Activated effector memory CD4-positive, alpha-beta T cell treated with anti-CD3 and anti-CD28 coated beads, Interleukin-2, amount 50 U/mL, for 16 hours (primary cell): ENCODE measurements around the gene CACNA2D1.

Experiments
- DNase-seq: peaks from one replicate; pipeline ENCODE4 v3.0.0-alpha.2; 2020

Gene CACNA2D1

DNA sequence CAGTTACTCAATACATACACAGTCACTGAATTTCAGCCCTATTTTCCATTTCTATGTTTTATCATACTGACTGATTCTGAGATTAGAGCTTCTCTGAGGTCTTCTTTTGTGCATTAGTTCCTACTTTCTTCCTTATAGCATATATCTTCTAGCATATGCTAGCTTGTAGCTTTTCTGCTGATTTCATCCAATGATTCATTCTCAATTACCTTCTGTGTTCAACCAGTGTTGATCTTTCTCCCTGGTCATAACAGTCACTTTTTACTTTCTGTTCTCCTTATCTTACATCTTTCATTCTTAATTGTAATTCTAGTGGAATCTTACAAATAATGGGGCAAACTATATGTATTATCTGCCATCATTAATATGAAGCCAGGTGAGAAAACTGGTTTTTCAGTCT lies 514.2 kb downstream of the CACNA2D1 start:
- DNase-seq, result no peak

DNA sequence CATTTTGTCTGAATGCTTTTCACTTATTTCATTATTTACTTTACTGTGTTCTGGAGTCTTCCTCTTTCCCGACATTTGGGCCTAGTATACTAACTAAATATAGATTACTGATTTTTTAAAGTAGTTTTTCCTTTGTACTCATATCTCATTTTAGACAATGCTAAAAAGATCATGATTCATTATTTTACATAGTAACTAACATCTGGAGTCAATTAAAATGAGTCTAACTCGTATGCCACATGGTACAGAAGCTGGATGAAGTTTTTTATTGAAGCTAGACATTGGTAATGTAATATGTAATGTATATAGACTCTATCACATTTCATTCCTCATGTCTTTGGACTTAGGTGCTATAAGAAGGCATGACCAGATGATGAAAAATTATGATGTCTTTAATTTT lies 517.4 kb downstream of the CACNA2D1 start:
- DNase-seq, result no peak

GRCh38 chr7:81925530-81925929 lies 518.0 kb downstream of the CACNA2D1 start:
- DNase-seq, result no peak

- no peak for DNase-seq
These were observed 519.1 kb downstream of the CACNA2D1 start for GRCh38 chr7:81924494-81924893.

GRCh38 chr7:81919494-81919893 lies 524.1 kb downstream of the CACNA2D1 start:
- no peak for DNase-seq

DNA sequence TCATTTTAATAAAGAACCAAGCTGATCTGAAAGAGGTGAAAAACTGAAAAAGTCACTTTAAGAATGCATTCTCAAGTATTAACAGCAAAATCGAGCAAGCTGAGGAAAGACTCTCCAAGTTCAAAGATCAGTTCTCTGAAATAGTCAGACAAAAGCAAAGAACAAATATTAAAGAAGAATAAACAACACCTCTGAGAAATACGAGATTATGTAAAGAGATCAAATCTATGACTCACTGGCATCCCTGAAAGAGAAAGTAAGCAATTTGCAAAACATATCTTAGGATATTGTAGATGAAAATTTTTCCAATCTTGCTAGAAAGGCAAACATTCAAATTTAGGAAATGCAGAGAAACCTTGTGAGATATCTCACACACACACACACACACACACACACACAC lies 535.4 kb downstream of the CACNA2D1 start:
- DNase-seq, result no peak

DNA sequence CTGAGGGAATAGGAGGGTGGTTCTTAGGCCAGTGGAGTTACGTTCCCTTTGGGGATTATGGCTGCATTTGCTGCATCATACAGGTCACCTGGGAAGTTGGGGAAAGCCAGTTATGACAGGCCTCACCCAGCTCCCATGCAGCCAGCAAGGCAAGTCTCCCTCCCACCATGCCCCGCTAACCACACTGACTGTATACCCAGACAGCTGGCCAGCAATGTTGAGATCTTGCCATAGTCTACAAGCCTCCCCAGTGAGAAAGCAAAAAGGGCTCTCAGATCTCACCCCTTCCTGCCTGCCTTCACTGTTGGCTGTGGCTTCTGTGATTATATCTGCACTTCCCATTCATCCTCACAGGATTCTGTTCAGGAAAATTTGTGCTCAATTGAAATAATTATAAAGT lies 540.5 kb downstream of the CACNA2D1 start:
- DNase-seq, result no peak

- DNase-seq, result no peak
These were observed 541.0 kb downstream of the CACNA2D1 start for GRCh38 chr7:81902536-81902935.
